ENCODE data around the gene GMDS.

- TF ChIP-seq PPARA (CRISPR knock-in tag; IDR thresholded peaks at IDR 0.05; ENCODE audit: borderline replicate concordance): no peak
- no peak for TF ChIP-seq CSRNP3 (CRISPR knock-in tag; IDR thresholded peaks at IDR 0.05)
- TF ChIP-seq OSR1 (CRISPR knock-in tag; IDR thresholded peaks at IDR 0.05): no peak
- TF ChIP-seq ARNTL (CRISPR knock-in tag; IDR thresholded peaks at IDR 0.05; ENCODE audit: borderline replicate concordance, low read depth): no peak
- TF ChIP-seq CSDC2 (CRISPR knock-in tag; IDR thresholded peaks at IDR 0.05): no peak
- TF ChIP-seq ESRRG (CRISPR knock-in tag; IDR thresholded peaks at IDR 0.05): no peak
- TF ChIP-seq PATZ1 (CRISPR knock-in tag; IDR thresholded peaks at IDR 0.05; ENCODE audit: borderline replicate concordance): no peak
- no peak for TF ChIP-seq ZFP3 (CRISPR knock-in tag; IDR thresholded peaks at IDR 0.05)
- no peak for TF ChIP-seq BACH2 (CRISPR knock-in tag; IDR thresholded peaks at IDR 0.05; ENCODE audit: borderline replicate concordance)
- no peak for TF ChIP-seq ZNF565 (CRISPR knock-in tag; conservative IDR thresholded peaks at IDR 0.05; ENCODE audit: low read depth)
- no peak for TF ChIP-seq TCF4 (CRISPR knock-in tag; IDR thresholded peaks at IDR 0.05; ENCODE audit: borderline replicate concordance)
- no peak for TF ChIP-seq ZNF8 (CRISPR knock-in tag; IDR thresholded peaks at IDR 0.05)
- TF ChIP-seq SNAI2 (CRISPR knock-in tag; IDR thresholded peaks at IDR 0.05): no peak
- no peak for TF ChIP-seq RARB (CRISPR knock-in tag; IDR thresholded peaks at IDR 0.05)
These were observed 127.3 kb downstream of the GMDS start for GRCh38 chr6:2118136-2118535.

All from SK-N-SH treated with all-trans-retinoic acid at 6 μM for 48 hours (cell line).